ENCODE results near the gene CKAP2. TPM values are rescaled to one million over a fixed set of nuclear protein-coding genes. Genes with fewer than 3 reads are reported as not detected.

The CKAP2 gene
- polyA plus RNA-seq, 1 experiment, result 18.2 TPM

DNA sequence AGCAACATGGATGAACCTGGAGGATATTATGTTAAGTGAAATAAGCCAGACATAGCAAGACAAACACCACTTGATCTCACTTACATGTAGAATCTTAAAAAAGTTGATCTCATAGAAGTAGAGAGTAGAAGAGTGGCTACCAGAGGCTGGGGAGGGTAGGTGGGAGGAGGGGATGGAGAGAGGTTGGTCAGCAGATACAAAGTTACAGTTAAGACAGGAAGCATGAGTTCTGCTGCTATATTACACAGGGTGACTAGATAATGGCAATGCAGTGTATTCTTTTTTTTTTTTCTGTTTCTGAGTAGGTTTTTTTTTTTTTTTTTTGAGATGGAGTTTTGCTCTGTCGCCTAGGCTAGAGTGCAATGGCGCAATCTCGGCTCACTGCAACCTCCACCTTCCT, 34.1 kb upstream of the CKAP2 start:
- DNase-seq (ENCODE audit: low read depth, low spot score), result no peak
- no peak overlapping the region for H3K4me3 ChIP-seq (ENCODE audit: low read depth, low read length)
- H3K27me3 ChIP-seq (ENCODE audit: control insufficient read depth, insufficient read depth, low read length), result no peaks in the 10 kb centered on the region
- no peaks in the 10 kb centered on the region for H3K9me3 ChIP-seq (ENCODE audit: control insufficient read depth, insufficient read depth, low read length)
- no peak overlapping the region for H3K27ac ChIP-seq (ENCODE audit: low read depth, low read length)
- TF ChIP-seq, protein P1, sequence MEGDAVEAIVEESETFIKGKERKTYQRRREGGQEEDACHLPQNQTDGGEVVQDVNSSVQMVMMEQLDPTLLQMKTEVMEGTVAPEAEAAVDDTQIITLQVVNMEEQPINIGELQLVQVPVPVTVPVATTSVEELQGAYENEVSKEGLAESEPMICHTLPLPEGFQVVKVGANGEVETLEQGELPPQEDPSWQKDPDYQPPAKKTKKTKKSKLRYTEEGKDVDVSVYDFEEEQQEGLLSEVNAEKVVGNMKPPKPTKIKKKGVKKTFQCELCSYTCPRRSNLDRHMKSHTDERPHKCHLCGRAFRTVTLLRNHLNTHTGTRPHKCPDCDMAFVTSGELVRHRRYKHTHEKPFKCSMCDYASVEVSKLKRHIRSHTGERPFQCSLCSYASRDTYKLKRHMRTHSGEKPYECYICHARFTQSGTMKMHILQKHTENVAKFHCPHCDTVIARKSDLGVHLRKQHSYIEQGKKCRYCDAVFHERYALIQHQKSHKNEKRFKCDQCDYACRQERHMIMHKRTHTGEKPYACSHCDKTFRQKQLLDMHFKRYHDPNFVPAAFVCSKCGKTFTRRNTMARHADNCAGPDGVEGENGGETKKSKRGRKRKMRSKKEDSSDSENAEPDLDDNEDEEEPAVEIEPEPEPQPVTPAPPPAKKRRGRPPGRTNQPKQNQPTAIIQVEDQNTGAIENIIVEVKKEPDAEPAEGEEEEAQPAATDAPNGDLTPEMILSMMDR (IDR thresholded peaks at IDR 0.05; ENCODE audit: low read depth, low read length), result no peak
- POLR2A ChIA-PET, result interaction anchor here (0.7 kb wide), 1 partner anchor 968 kb away, joined by 9 read pairs; no protein-coding TSS in a partner anchor
- CTCF ChIA-PET, result no interaction called here

DNA sequence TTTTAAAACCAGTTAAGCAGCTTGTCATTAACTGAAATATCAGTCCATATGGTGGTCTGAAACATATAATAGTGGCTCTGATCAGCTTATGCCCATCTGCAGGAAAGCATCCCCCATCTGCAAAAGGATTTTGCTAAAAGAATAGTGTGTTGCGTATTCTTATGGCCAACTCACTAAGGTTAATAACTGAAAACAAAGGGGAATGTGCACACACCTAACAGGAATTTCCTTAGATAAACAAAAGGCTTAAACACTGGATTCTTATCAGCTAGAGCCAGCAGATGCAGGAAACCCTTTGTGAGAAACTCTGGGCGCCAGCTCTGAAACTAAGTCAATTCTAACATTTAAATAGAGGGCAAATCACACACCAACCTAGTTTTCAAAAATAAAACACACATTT, 27.0 kb upstream of the CKAP2 start:
- H3K4me3 ChIP-seq (ENCODE audit: low read depth, low read length), result no peak overlapping the region
- H3K9me3 ChIP-seq (ENCODE audit: control insufficient read depth, insufficient read depth, low read length), result no peaks in the 10 kb centered on the region
- POLR2A ChIA-PET, result no interaction called here
- CTCF ChIA-PET, result interaction anchor here (1.0 to 1.8 kb wide), 4 partner anchors 19 to 76 kb away, joined by 3 to 17 read pairs (median 6); partner anchors contain the start of gene VPS36
- H3K27me3 ChIP-seq (ENCODE audit: control insufficient read depth, insufficient read depth, low read length), result no peaks in the 10 kb centered on the region
- TF ChIP-seq, protein P1 (IDR thresholded peaks at IDR 0.05; ENCODE audit: low read depth, low read length), result no peak
- DNase-seq (ENCODE audit: low read depth, low spot score), result peak; percentile 41
- no peak overlapping the region for H3K27ac ChIP-seq (ENCODE audit: low read depth, low read length)

DNA sequence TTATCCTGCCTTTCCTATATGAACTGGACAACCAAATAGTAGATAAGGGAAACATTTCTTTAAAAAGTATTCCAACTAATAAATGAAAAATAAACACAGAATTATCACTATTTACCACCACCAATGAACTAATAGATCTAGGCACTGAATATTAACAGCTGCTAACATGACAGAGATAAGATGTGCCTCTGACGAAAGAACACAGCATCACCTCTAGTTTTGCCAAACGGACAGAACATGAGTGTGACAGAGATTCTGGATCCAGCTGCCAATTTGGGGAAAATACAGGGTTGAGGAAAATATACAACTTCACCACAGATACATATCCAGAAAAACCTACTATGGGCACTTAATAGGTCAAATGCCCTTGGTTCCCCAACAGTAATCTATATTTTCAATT, 22.8 kb upstream of the CKAP2 start:
- no peaks in the 10 kb centered on the region for H3K9me3 ChIP-seq (ENCODE audit: control insufficient read depth, insufficient read depth, low read length)
- no peaks in the 10 kb centered on the region for H3K27me3 ChIP-seq (ENCODE audit: control insufficient read depth, insufficient read depth, low read length)
- no peak overlapping the region for H3K27ac ChIP-seq (ENCODE audit: low read depth, low read length)
- no peak for DNase-seq (ENCODE audit: low read depth, low spot score)
- CTCF ChIA-PET, result interaction anchor here (3.7 kb wide), 1 partner anchor 18 kb away, joined by 30 read pairs; the partner anchor contains the start of gene VPS36
- TF ChIP-seq, protein P1 (IDR thresholded peaks at IDR 0.05; ENCODE audit: low read depth, low read length), result no peak
- H3K4me3 ChIP-seq (ENCODE audit: low read depth, low read length), result no peak overlapping the region
- POLR2A ChIA-PET, result interaction anchor here (2.3 kb wide), 1 partner anchor 18 kb away, joined by 11 read pairs; the partner anchor contains the start of gene VPS36

DNA sequence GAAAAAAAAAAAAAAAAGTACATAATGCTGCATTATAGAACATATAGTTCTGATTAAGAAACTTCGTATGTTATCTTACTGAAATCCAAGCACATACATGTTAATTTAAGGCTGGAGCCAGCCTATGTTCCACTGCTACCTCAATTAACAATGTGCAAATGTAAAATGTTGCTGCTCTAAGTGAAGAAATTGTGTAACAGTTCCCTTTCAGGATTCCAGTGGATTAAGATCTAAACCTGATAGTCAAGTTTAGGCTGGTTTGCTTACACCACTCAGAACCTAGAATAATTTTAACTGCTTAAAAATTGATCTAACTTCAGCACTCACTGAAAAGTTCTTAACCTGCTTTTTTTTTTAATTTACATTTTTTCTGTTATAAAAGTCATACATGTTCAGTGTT, 9.0 kb upstream of the CKAP2 start:
- Histone ChIP-seq H3K27ac (ENCODE audit: low read depth, low read length) (no peak overlapping the region), H3K9me3 (ENCODE audit: control insufficient read depth, insufficient read depth, low read length) (no peaks in the 10 kb centered on the region), H3K27me3 (ENCODE audit: control insufficient read depth, insufficient read depth, low read length) (no peaks in the 10 kb centered on the region), H3K4me3 (ENCODE audit: low read depth, low read length) (no peak overlapping the region)
- CTCF ChIA-PET, result no interaction called here
- TF ChIP-seq, protein P1 (IDR thresholded peaks at IDR 0.05; ENCODE audit: low read depth, low read length), result no peak
- POLR2A ChIA-PET, result no interaction called here
- no peak for DNase-seq (ENCODE audit: low read depth, low spot score)

DNA sequence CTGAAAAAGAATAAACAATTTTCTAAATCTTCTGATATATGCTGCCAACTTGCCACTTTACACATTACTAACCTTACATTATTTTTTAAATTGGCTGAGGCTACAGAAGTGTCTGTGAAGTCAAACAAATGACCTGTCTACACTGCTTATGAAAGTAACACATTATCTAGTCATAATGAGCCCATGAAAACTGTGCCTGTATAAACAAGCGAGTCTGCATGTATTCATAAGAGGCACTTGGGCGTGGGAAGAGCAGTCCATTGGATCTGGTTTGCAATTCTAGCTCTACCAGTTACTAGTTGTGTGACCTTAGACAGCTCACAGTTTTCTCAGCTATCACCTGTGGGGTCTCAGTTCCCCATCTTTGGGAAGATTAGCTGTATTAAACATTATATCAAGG, 7.9 kb upstream of the CKAP2 start:
- ChIA-PET CTCF (interaction anchor here (0.9 to 4.9 kb wide), 3 partner anchors 19 to 211 kb away, joined by 3 to 95 read pairs (median 4); no protein-coding TSS in a partner anchor), POLR2A (no interaction called here)
- Histone ChIP-seq H3K9me3 (ENCODE audit: control insufficient read depth, insufficient read depth, low read length) (no peaks in the 10 kb centered on the region), H3K27me3 (ENCODE audit: control insufficient read depth, insufficient read depth, low read length) (no peaks in the 10 kb centered on the region), H3K4me3 (ENCODE audit: low read depth, low read length) (no peak overlapping the region; the same call in 1 of the 2 replicates), H3K27ac (ENCODE audit: low read depth, low read length) (no peak overlapping the region)
- TF ChIP-seq, protein P1 (IDR thresholded peaks at IDR 0.05; ENCODE audit: low read depth, low read length), result no peak
- DNase-seq (ENCODE audit: low read depth, low spot score), result no peak

All from AG04450 (cell line).